Adrenal gland (tissue), 12 donors: ENCODE data around the gene ZNF155. TPM values are rescaled to one million over a fixed set of nuclear protein-coding genes. Genes with fewer than 3 reads are reported as not detected.
A peak's percentile ranks its signal among the peaks of the same experiment; 100 is the strongest.

ENCODE experiments used
- DNase-seq, 7 donors: peaks; one replicate each; pipeline ENCODE4 v3.0.0-alpha.2; 2019 to 2020
- H3K27ac ChIP-seq, 5 donors: fragments of 200-600 bp; sonication (generic) in 4 of 5; 1 replicate in 3 of 5; 2 replicates in 2 of 5; pipeline versions ENCODE4 v1.5.1 to v1.8.0; 2016 to 2020; ENCODE audit warnings: mild to moderate bottlenecking in 1 of 5
- H3K27me3 ChIP-seq: fragments of 200-600 bp; 2 replicates; pipeline ENCODE4 v1.8.0; 2021
- H3K36me3 ChIP-seq, 2 donors: fragments of 200-600 bp; replicated peaks in 1 of 2; 1 replicate in 1 of 2; 2 replicates in 1 of 2; pipeline versions ENCODE4 v1.5.1 to v1.8.0; 2018 to 2022
- H3K4me1 ChIP-seq, 2 donors: fragments of 200-600 bp; replicated peaks in 1 of 2; 1 replicate in 1 of 2; 2 replicates in 1 of 2; pipeline versions ENCODE4 v1.5.1 to v1.8.0; 2018 to 2021
- H3K4me3 ChIP-seq, 4 donors: fragments of 200-600 bp; sonication (generic) in 3 of 4; one replicate each; pipeline ENCODE4 v1.5.1; 2016 to 2018
- H3K9me3 ChIP-seq, 3 donors: fragments of 200-600 bp; sonication (generic) in 1 of 3; replicated peaks in 1 of 3; 1 replicate in 2 of 3; 2 replicates in 1 of 3; pipeline versions ENCODE4 v1.5.1 to v1.8.0; 2016 to 2021
- POLR2A ChIP-seq, 2 donors: fragments of 450-650 bp; IDR thresholded peaks; one replicate each; pipeline ENCODE4 v1.6.1; 2017; ENCODE audit warnings: antibody characterized with exemption in 2 of 2, mild to moderate bottlenecking in 2 of 2, moderate library complexity in 1 of 2
- WGBS, 4 donors: extraction: QIAGEN DNeasy Blood & Tissue Kit in 2 of 4; methylation state at CpG; one replicate each; pipeline versions ENCODE4 v1.1.5 to v1.1.7; 2013 to 2017; 5-methylcytosine and 5-hydroxymethylcytosine counted together
- intact Hi-C, 2 donors: fragments of 100-400 bp; cut with DNase I; formaldehyde crosslinking; loops; one replicate each; pipeline versions ENCODE4 v1.14.1 to v1.15.0; 2022 to 2023
- polyA plus RNA-seq, 3 donors: library from polyadenylated mRNA; stranded (reverse); fragments of 200-250 nt in 2 of 3; fragments of 350-450 nt in 1 of 3; fragmentation: Illumina TruSeq in 1 of 3; extraction: RNeasy Lipid Tissue Mini Kit (QIAGEN cat#74804) in 1 of 3; gene quantifications; one replicate each; pipeline ENCODE4 v1.2.3, GENCODE V29; 2013 to 2014
- total RNA-seq, 9 donors: library from RNA; depleted of rRNA in 4 of 9; stranded (reverse); fragments of >200 nt in 4 of 9; fragments of 120-200 nt in 1 of 9; fragmentation: NEBNext Ultra II Directional in 1 of 9; extraction: Animal tissue kit (Norgen Biotek cat#: 25700) in 1 of 9; gene quantifications; one replicate each; pipeline versions ENCODE4 v1.1.0 to v1.2.4, GENCODE V29; 2013 to 2023
- TF ChIP-seq, protein P1 (sequence below), 6 experiments: fragments of 450-650 bp in 4 of 6; fragments of 200-600 bp in 2 of 6; sonication (generic) in 1 of 6; IDR thresholded peaks; 1 replicate in 5 of 6; 2 replicates in 1 of 6; pipeline versions ENCODE4 v1.5.1 to v1.8.0; 2016 to 2021; ENCODE audit warnings: antibody characterized with exemption in 6 of 6, mild to moderate bottlenecking in 2 of 6, moderate library complexity in 1 of 6
- donor health status: healthy with polysubstance abuse.
- donor health status: Bipolar disorder and iron deficiency.
- donor health status: DM: yes; HTN: yes; CAD: no.
- donor health status: DM: no; HTN: no; CAD: no.
- donor health status: DM: no; HTN: no; CAD: no.
- donor health status: DM: yes; HTN: yes; CAD: no.

Gene ZNF155
- total and polyA plus RNA-seq, 12 donors = 2.6 to 18.8 (median 11.0) TPM

GRCh38 chr19:43997631-43998290 lies 13.8 kb downstream of the ZNF155 start:
- TF ChIP-seq POLR2A (IDR thresholded peaks at IDR 0.05) = no peak
- TF ChIP-seq, protein P1, sequence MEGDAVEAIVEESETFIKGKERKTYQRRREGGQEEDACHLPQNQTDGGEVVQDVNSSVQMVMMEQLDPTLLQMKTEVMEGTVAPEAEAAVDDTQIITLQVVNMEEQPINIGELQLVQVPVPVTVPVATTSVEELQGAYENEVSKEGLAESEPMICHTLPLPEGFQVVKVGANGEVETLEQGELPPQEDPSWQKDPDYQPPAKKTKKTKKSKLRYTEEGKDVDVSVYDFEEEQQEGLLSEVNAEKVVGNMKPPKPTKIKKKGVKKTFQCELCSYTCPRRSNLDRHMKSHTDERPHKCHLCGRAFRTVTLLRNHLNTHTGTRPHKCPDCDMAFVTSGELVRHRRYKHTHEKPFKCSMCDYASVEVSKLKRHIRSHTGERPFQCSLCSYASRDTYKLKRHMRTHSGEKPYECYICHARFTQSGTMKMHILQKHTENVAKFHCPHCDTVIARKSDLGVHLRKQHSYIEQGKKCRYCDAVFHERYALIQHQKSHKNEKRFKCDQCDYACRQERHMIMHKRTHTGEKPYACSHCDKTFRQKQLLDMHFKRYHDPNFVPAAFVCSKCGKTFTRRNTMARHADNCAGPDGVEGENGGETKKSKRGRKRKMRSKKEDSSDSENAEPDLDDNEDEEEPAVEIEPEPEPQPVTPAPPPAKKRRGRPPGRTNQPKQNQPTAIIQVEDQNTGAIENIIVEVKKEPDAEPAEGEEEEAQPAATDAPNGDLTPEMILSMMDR (IDR thresholded peaks at IDR 0.05) = no peak
- intact Hi-C loops = no loop called here
- peaks cover 4 to 31% of the 10 kb centered on the region in 2 donors for H3K36me3 ChIP-seq
- no peaks in the 10 kb centered on the region for H3K27me3 ChIP-seq
- H3K27ac ChIP-seq = no peak overlapping the region
- peak; percentile 54 to 82 (median 74) for DNase-seq
- peaks cover 3 to 4% of the 10 kb centered on the region in 2 donors for H3K4me1 ChIP-seq
- no peak overlapping the region for H3K4me3 ChIP-seq
- 46 to 79% (median 67%) methylated on average over 8 to 10 of the region's 10 CpGs for WGBS, 4 donors
- H3K9me3 ChIP-seq = no peaks in the 10 kb centered on the region

GRCh38 chr19:44002212-44002565 lies 18.2 kb downstream of the ZNF155 start:
- no peaks in the 10 kb centered on the region for H3K36me3 ChIP-seq
- peaks cover 3 to 13% of the 10 kb centered on the region in 2 donors for H3K4me1 ChIP-seq
- DNase-seq = no peak
- H3K4me3 ChIP-seq = peak overlapping the region in 3 of 4 donors; percentile 44 to 80 (median 78)
- H3K27ac ChIP-seq = peak overlapping the region in 2 of 5 donors; percentile 71 to 74
- TF ChIP-seq POLR2A (IDR thresholded peaks at IDR 0.05) = no peak
- TF ChIP-seq, protein P1 (IDR thresholded peaks at IDR 0.05) = no peak
- 8 to 10% (median 9%) methylated on average over 8 of the region's 8 CpGs for WGBS, 4 donors
- intact Hi-C loops = no loop called here
- H3K27me3 ChIP-seq = no peaks in the 10 kb centered on the region
- H3K9me3 ChIP-seq = no peaks in the 10 kb centered on the region

DNA sequence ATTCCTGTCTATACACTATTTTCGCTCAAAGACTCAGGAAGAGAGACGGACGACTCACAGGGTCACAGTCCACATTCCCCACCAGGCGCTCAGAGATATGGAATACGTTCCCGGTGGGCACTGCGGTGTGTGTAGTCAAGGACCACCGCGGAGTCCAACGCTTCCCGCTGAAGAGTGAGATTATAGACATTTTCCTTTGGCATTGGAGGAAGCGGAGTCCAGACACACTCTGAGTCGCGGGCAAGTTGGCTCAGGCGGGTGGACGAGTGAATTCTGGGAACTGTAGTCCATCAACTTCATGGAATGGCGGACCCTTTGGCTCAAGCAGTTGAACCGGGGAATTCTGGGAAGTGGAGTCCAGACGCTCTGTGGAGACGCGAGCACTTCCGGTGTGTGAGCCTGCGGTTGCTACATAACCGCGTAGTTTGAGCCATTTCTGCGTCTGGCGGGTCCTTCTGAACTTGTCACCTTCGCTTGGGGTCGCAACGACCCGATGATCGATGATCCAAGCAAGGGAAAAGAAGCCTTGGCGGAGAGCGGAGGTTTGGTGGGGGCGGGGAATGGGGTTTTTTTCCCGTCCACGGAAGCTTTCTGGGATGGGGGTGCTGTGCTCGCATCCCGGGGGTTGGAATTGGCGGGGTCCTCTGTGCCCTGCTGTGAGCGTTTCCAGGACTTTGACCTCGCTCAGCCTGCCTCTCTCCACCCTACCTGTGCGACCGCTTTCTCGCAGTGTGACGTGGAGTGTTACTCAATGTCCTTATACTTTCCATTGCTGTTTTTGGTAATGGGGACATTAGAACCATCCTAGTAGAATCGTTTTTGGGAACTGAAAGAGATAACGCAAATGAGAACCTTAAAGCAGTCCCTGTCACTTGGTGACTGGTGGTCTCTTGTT lies 18.8 kb downstream of the ZNF155 start, which contains the start of gene ZNF230:
TSS of gene ZNF230 (plus strand) at position 392 of the 895 bp plus-strand sequence. CDS start 4,122 bp downstream, outside the sequence.
- DNase-seq = peak; percentile 91 to 98 (median 95)
- Histone ChIP-seq H3K4me1 (peaks cover 3 to 13% of the 10 kb centered on the region in 2 donors), H3K27me3 (no peaks in the 10 kb centered on the region), H3K9me3 (no peaks in the 10 kb centered on the region), H3K36me3 (peaks cover 0 to 1% of the 10 kb centered on the region in 2 donors), H3K27ac (peak within 1 kb of the TSS in 4 of 5 donors; percentile 30 to 88 (median 68)), H3K4me3 (peak within 1 kb of the TSS; percentile 44 to 93 (median 68))
- TF ChIP-seq POLR2A (IDR thresholded peaks at IDR 0.05) = no peak
- TF ChIP-seq, protein P1 (IDR thresholded peaks at IDR 0.05) = no peak
- 0 to 1% (median 0%) methylated on average over 35 to 48 of the region's 48 CpGs for WGBS, 4 donors
- intact Hi-C loops = no loop called here

DNA sequence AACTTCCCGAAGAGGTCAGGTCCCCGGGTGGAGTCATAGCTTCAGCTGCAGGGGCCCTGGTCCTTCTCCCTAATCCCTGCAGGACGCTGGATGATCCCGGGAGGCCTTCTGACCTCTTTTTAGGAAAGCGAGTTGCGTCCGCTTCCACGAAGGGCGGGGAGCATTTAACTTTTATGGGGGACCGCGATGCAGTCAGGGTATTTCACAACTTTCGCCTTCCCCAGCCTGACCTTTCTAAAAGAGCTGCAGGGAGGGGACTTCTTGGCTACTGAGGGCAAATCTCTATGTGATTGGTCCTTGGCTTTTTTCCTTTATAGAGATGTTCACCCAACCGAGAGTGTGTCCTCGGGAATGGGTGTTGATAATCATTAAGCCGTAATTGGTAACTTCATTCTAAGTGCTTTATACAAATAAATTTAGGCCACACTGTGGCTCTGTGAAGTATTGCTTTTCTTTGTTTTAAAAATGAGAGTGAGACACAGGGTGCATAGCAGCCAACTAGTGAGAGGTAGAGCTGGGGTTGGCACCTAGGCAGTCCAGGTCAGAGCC lies 19.5 kb downstream of the ZNF155 start:
- Histone ChIP-seq H3K27ac (peak overlapping the region in 2 of 5 donors; percentile 71 to 88), H3K36me3 (peaks cover 0 to 7% of the 10 kb centered on the region in 2 donors), H3K9me3 (no peaks in the 10 kb centered on the region), H3K27me3 (no peaks in the 10 kb centered on the region), H3K4me1 (peaks cover 3 to 13% of the 10 kb centered on the region in 2 donors), H3K4me3 (peak overlapping the region in 3 of 4 donors; percentile 44 to 80 (median 56))
- no peak for TF ChIP-seq POLR2A (IDR thresholded peaks at IDR 0.05)
- TF ChIP-seq, protein P1 (IDR thresholded peaks at IDR 0.05) = no peak
- WGBS, 4 donors = 2 to 3% (median 3%) methylated on average over 5 to 15 of the region's 15 CpGs
- intact Hi-C loops = no loop called here
- peak in 4 of 7 donors; percentile 16 to 28 (median 22) for DNase-seq
